NCI-H1092 (cell line): ENCODE measurements around the gene DCTD.
A peak's percentile ranks its signal among the peaks of the same experiment; 100 is the strongest.

Experiments
- DNase-seq: peaks from one replicate; lab custom pipeline; 2025; lab: John Stamatoyannopoulos, UW

Gene DCTD

GRCh38 chr4:182917182-182918043, at the start of gene DCTD:
Gene DCTD (minus strand): TSS chr4:182917386. CDS start chr4:182915568, 1,818 bp downstream.
- DNase-seq = peak; percentile 55

GRCh38 chr4:182960746-182961145, 43.6 kb upstream of the DCTD start:
- DNase-seq = no peak

GRCh38 chr4:182960228-182960627, 43.0 kb upstream of the DCTD start:
- no peak for DNase-seq

- DNase-seq = no peak
Measured at GRCh38 chr4:182955411-182955810, 38.2 kb upstream of the DCTD start.

- DNase-seq = no peak
Measured at GRCh38 chr4:182944484-182945213, 27.5 kb upstream of the DCTD start.

- no peak for DNase-seq
Measured at GRCh38 chr4:182939680-182940079, 22.5 kb upstream of the DCTD start.

- DNase-seq = peak; percentile 62
Measured at GRCh38 chr4:182938205-182938645, 21.0 kb upstream of the DCTD start.

GRCh38 chr4:182937268-182938204, 20.4 kb upstream of the DCTD start:
- DNase-seq = no peak

- no peak for DNase-seq
Measured at GRCh38 chr4:182932651-182933050, 15.5 kb upstream of the DCTD start.

GRCh38 chr4:182931691-182932345, 14.6 kb upstream of the DCTD start:
- no peak for DNase-seq

- DNase-seq = no peak
Measured at GRCh38 chr4:182930889-182931288, 13.7 kb upstream of the DCTD start.

GRCh38 chr4:182929296-182929695, 12.1 kb upstream of the DCTD start:
- DNase-seq = no peak

GRCh38 chr4:182928061-182928460, 10.9 kb upstream of the DCTD start:
- DNase-seq = no peak

- DNase-seq = no peak
Measured at GRCh38 chr4:182927505-182927904, 10.3 kb upstream of the DCTD start.

- no peak for DNase-seq
Measured at GRCh38 chr4:182925855-182926254, 8.7 kb upstream of the DCTD start.

GRCh38 chr4:182925298-182925757, 8.1 kb upstream of the DCTD start:
- peak; percentile 85 for DNase-seq

- no peak for DNase-seq
Measured at GRCh38 chr4:182924497-182924896, 7.3 kb upstream of the DCTD start.

GRCh38 chr4:182923796-182924340, 6.7 kb upstream of the DCTD start:
- no peak for DNase-seq

GRCh38 chr4:182923366-182923765, 6.2 kb upstream of the DCTD start:
- peak; percentile 17 for DNase-seq

GRCh38 chr4:182922501-182923284, 5.5 kb upstream of the DCTD start:
- DNase-seq = peak; percentile 55
